ENCODE measurements around the gene PARD6B. TPM values are rescaled to one million over a fixed set of nuclear protein-coding genes. Genes with fewer than 3 reads are reported as not detected.
"Not testable (repeated sequence)": the region's sequence is repeated elsewhere in the genome, so short reads cannot be mapped to it uniquely, and the experiment has no call there.

Gene PARD6B
- total and polyA plus RNA-seq, 2 donors from 2014 or later: 9.2 to 72.0 TPM

DNA sequence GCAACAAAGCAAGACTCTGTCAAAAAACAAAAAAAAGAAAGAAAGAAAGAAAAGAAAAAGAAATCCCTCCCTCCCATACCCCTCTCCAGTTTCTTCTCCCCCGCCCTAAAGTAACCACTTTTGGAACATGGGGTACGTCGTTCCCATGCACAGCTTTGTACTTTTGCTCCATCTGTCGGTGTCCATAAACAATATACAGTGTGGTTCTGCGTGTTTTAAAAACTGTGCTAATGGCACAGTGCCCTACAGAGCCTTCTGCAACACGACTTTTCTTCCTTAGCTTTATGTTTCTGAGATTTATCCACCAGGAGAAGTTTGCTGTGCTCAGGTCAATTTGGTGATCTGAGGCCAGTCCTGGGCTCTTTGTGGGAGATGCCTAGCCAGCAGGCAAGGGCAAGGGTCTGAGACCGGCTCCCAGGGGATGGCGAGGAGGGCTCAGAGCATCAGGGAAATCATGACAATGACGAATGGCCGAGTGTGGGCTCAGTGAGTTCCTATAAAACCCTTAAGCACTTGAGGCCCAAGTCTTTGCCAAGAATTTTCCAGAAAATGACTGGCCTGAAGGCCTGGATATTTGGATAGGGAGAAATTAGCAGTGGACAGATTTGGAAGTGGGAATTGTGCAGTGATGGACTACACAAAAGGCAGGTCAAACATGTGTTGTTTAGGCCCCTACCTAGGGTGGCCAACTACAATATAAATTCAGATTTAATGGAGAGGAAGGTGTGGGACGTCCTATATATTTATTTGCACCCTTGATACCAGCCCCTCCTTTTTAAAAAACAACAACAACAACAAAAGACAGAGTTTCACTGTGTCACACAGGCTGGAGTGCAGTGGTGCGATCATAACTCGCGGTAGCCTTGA is 61.6 kb downstream of the PARD6B start:
- no peaks in the 10 kb centered on the region for H3K27me3 ChIP-seq (ENCODE audit: control insufficient read depth, insufficient read depth, low read length)
- H3K4me1 ChIP-seq (ENCODE audit: control insufficient read depth in 2 of 3, insufficient read depth in 2 of 3, low read depth in 1 of 3, low read length in 3 of 3): peaks cover 0 to 11% (median 0%) of the 10 kb centered on the region in 3 donors
- FAIRE-seq (no peak), DNase-seq (peak in 1 of 5 donors; percentile 49)
- H3K4me3 ChIP-seq (ENCODE audit: low read length in 3 of 3): no peak overlapping the region
- H3K36me3 ChIP-seq (ENCODE audit: control insufficient read depth in 2 of 3, insufficient read depth in 3 of 3, low read length in 3 of 3): no peaks in the 10 kb centered on the region
- H3K9me3 ChIP-seq (ENCODE audit: control insufficient read depth in 2 of 3, insufficient read depth in 1 of 3, low read length in 3 of 3): no peaks in the 10 kb centered on the region
- intact Hi-C loops (cut with DNase I): loop anchor here (10.0 kb wide), 1 partner anchor 132 kb away; no protein-coding TSS in a partner anchor
- no peak overlapping the region for H3K27ac ChIP-seq (ENCODE audit: low read depth in 2 of 2, low read length in 2 of 2)
- H3K9ac ChIP-seq (ENCODE audit: low read length in 3 of 3): no peak overlapping the region
- TF ChIP-seq, protein P1, sequence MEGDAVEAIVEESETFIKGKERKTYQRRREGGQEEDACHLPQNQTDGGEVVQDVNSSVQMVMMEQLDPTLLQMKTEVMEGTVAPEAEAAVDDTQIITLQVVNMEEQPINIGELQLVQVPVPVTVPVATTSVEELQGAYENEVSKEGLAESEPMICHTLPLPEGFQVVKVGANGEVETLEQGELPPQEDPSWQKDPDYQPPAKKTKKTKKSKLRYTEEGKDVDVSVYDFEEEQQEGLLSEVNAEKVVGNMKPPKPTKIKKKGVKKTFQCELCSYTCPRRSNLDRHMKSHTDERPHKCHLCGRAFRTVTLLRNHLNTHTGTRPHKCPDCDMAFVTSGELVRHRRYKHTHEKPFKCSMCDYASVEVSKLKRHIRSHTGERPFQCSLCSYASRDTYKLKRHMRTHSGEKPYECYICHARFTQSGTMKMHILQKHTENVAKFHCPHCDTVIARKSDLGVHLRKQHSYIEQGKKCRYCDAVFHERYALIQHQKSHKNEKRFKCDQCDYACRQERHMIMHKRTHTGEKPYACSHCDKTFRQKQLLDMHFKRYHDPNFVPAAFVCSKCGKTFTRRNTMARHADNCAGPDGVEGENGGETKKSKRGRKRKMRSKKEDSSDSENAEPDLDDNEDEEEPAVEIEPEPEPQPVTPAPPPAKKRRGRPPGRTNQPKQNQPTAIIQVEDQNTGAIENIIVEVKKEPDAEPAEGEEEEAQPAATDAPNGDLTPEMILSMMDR (IDR thresholded peaks at IDR 0.05; ENCODE audit: borderline replicate concordance, extremely low read depth, insufficient read depth): no peak

- not testable (repeated sequence) for H3K27ac ChIP-seq (ENCODE audit: low read depth in 2 of 2, low read length in 2 of 2); FAIRE-seq; H3K4me3 ChIP-seq (ENCODE audit: low read length in 3 of 3); H3K27me3 ChIP-seq (ENCODE audit: control insufficient read depth, insufficient read depth, low read length); H3K36me3 ChIP-seq (ENCODE audit: control insufficient read depth in 2 of 3, insufficient read depth in 3 of 3, low read length in 3 of 3); H3K9me3 ChIP-seq (ENCODE audit: control insufficient read depth in 2 of 3, insufficient read depth in 1 of 3, low read length in 3 of 3); H3K9ac ChIP-seq (ENCODE audit: low read length in 3 of 3)
- DNase-seq: peak in 2 of 5 donors; percentile 65 to 71
- TF ChIP-seq, protein P1 (IDR thresholded peaks at IDR 0.05; ENCODE audit: borderline replicate concordance, extremely low read depth, insufficient read depth): peak; percentile 12
- H3K4me1 ChIP-seq (ENCODE audit: control insufficient read depth in 2 of 3, insufficient read depth in 2 of 3, low read depth in 1 of 3, low read length in 3 of 3): peaks cover 0 to 11% (median 0%) of the 10 kb centered on the region in 3 donors
- intact Hi-C loops (cut with DNase I): loop anchor here (10.0 kb wide), 1 partner anchor 131 kb away; no protein-coding TSS in a partner anchor
Observed at GRCh38 chr20:50793575-50794016, 62.2 kb downstream of the PARD6B start.

GRCh38 chr20:50794181-50794845 is 62.9 kb downstream of the PARD6B start:
- H3K4me1 ChIP-seq (ENCODE audit: control insufficient read depth in 2 of 3, insufficient read depth in 2 of 3, low read depth in 1 of 3, low read length in 3 of 3): peaks cover 0 to 11% (median 0%) of the 10 kb centered on the region in 3 donors
- DNase-seq (peak in 2 of 5 donors; percentile 57 to 63), FAIRE-seq (no peak)
- H3K9ac ChIP-seq (ENCODE audit: low read length in 3 of 3): no peak overlapping the region
- no peaks in the 10 kb centered on the region for H3K36me3 ChIP-seq (ENCODE audit: control insufficient read depth in 2 of 3, insufficient read depth in 3 of 3, low read length in 3 of 3)
- peak overlapping the region in 2 of 3 donors; percentile 24 to 46 for H3K4me3 ChIP-seq (ENCODE audit: low read length in 3 of 3)
- H3K9me3 ChIP-seq (ENCODE audit: control insufficient read depth in 2 of 3, insufficient read depth in 1 of 3, low read length in 3 of 3): no peaks in the 10 kb centered on the region
- no peak overlapping the region for H3K27ac ChIP-seq (ENCODE audit: low read depth in 2 of 2, low read length in 2 of 2)
- intact Hi-C loops (cut with DNase I): loop anchor here (10.0 kb wide), 1 partner anchor 130 kb away; no protein-coding TSS in a partner anchor
- TF ChIP-seq, protein P1 (IDR thresholded peaks at IDR 0.05; ENCODE audit: borderline replicate concordance, extremely low read depth, insufficient read depth): no peak
- H3K27me3 ChIP-seq (ENCODE audit: control insufficient read depth, insufficient read depth, low read length): no peaks in the 10 kb centered on the region

Measured in kidney (tissue), 14 donors.